ENCODE data around the gene TRPV2. TPM values are rescaled to one million over a fixed set of nuclear protein-coding genes. Genes with fewer than 3 reads are reported as not detected.

TRPV2 gene
- total and polyA plus RNA-seq, 4 donors: 2.9 to 9.3 (median 4.6) TPM

DNA sequence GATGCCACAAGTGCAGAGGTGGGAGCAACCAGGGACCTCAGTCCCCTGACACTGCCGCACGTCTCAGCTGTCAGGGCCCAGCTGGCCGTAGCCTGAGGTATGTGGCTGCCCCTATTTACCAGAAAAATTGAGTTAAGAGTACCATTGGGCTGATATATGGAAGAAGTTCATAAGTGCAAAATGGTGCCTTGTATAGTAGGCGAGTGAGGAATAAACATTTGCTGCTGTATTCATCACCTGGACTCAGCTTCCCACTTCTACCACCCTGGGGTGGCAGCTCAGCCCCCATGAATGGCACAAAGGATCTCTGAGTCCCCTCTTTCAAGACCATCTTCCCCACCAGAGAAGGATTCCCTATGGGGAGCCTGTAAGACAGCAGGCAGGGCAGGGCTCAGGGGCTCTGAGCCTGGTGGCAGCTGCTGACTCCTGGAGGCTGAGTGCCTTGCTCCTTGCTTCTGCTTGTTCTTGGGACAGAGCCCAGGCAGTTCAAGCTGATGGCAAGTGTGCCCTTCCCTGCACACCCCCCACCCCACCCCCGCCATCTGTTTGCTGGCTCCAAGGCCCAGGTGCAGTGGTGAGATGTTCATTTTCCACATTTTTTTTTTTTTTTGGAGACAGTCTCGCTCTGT is 29.0 kb downstream of the TRPV2 start:
- TF ChIP-seq RAD21 (IDR thresholded peaks at IDR 0.05) (no peak), GABPA (IDR thresholded peaks at IDR 0.05 in 1 of 2, conservative IDR thresholded peaks at IDR 0.05 in 1 of 2) (no peak), EGR1 (IDR thresholded peaks at IDR 0.05; ENCODE audit: low read depth in 2 of 2) (no peak), HNF4G (IDR thresholded peaks at IDR 0.05) (no peak), NR2F2 (IDR thresholded peaks at IDR 0.05) (no peak), YY1 (IDR thresholded peaks at IDR 0.05) (no peak)
- TF ChIP-seq, protein P1, sequence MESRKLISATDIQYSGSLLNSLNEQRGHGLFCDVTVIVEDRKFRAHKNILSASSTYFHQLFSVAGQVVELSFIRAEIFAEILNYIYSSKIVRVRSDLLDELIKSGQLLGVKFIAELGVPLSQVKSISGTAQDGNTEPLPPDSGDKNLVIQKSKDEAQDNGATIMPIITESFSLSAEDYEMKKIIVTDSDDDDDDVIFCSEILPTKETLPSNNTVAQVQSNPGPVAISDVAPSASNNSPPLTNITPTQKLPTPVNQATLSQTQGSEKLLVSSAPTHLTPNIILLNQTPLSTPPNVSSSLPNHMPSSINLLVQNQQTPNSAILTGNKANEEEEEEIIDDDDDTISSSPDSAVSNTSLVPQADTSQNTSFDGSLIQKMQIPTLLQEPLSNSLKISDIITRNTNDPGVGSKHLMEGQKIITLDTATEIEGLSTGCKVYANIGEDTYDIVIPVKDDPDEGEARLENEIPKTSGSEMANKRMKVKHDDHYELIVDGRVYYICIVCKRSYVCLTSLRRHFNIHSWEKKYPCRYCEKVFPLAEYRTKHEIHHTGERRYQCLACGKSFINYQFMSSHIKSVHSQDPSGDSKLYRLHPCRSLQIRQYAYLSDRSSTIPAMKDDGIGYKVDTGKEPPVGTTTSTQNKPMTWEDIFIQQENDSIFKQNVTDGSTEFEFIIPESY (IDR thresholded peaks at IDR 0.05): no peak
- TF ChIP-seq, protein P2, sequence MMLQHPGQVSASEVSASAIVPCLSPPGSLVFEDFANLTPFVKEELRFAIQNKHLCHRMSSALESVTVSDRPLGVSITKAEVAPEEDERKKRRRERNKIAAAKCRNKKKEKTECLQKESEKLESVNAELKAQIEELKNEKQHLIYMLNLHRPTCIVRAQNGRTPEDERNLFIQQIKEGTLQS (IDR thresholded peaks at IDR 0.05): no peak
- TF ChIP-seq, protein P3, sequence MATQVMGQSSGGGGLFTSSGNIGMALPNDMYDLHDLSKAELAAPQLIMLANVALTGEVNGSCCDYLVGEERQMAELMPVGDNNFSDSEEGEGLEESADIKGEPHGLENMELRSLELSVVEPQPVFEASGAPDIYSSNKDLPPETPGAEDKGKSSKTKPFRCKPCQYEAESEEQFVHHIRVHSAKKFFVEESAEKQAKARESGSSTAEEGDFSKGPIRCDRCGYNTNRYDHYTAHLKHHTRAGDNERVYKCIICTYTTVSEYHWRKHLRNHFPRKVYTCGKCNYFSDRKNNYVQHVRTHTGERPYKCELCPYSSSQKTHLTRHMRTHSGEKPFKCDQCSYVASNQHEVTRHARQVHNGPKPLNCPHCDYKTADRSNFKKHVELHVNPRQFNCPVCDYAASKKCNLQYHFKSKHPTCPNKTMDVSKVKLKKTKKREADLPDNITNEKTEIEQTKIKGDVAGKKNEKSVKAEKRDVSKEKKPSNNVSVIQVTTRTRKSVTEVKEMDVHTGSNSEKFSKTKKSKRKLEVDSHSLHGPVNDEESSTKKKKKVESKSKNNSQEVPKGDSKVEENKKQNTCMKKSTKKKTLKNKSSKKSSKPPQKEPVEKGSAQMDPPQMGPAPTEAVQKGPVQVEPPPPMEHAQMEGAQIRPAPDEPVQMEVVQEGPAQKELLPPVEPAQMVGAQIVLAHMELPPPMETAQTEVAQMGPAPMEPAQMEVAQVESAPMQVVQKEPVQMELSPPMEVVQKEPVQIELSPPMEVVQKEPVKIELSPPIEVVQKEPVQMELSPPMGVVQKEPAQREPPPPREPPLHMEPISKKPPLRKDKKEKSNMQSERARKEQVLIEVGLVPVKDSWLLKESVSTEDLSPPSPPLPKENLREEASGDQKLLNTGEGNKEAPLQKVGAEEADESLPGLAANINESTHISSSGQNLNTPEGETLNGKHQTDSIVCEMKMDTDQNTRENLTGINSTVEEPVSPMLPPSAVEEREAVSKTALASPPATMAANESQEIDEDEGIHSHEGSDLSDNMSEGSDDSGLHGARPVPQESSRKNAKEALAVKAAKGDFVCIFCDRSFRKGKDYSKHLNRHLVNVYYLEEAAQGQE (IDR thresholded peaks at IDR 0.05): no peak
- Histone ChIP-seq H3K9ac (ENCODE audit: low read depth in 1 of 2, low read length in 2 of 2) (no peak overlapping the region), H3K4me1 (ENCODE audit: control insufficient read depth in 4 of 4, insufficient read depth in 4 of 4, low read length in 3 of 4) (peaks cover 10 to 41% (median 33%) of the 10 kb centered on the region in 4 donors), H3K27ac (ENCODE audit: low read depth in 1 of 2, low read length in 2 of 2) (no peak overlapping the region), H3K36me3 (ENCODE audit: control insufficient read depth in 4 of 4, insufficient read depth in 3 of 4, low read depth in 1 of 4, low read length in 3 of 4) (peaks cover 8 to 58% (median 21%) of the 10 kb centered on the region in 4 donors), H3K9me3 (ENCODE audit: control insufficient read depth in 4 of 4, low read length in 3 of 4) (no peaks in the 10 kb centered on the region), H3K27me3 (ENCODE audit: control insufficient read depth in 4 of 4, insufficient read depth in 4 of 4, low read length in 3 of 4) (no peaks in the 10 kb centered on the region), H3K4me3 (ENCODE audit: low read depth in 1 of 3, low read length in 3 of 3) (no peak overlapping the region)
- WGBS: 93% methylated on average over 6 of the region's 6 CpGs
- DNase-seq (ENCODE audit: low spot score): no peak

DNA sequence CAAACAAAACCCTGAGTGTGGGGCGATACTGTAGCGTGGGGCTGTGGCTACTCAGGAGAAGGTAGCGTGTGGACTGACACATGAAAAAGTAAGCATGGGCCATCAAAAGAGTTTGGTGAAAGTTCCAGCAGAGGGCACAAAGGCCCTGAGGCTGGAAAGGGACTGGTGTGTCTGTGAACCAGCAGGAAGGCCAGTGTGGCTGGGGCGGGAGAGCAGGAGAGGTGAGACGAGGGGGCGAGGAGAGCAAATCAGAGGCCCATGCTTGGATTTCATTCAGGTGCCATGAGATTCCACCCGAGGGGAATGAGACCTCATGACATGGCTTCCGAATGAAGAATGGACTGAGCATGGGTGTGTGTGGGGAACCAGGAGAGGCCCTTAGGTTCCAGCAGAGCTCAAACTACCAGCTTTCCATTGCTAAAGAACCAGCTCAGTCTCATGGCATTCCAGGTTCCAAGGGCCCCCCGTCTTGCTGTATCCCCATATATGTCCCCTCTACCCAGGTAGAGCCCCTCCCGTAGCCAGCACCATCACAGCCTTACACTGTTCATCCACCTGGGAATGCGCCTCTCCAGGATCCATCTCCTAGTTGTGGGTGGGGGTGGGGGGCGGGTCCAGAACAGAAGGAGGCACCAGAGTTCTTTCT is 31.1 kb downstream of the TRPV2 start:
- H3K27ac ChIP-seq (ENCODE audit: low read depth in 1 of 2, low read length in 2 of 2): no peak overlapping the region
- TF ChIP-seq TAF1 (conservative IDR thresholded peaks at IDR 0.05): no peak
- TF ChIP-seq FOXA1 (IDR thresholded peaks at IDR 0.05): no peak
- no peak for TF ChIP-seq SP1 (IDR thresholded peaks at IDR 0.05)
- no peak for TF ChIP-seq JUND (IDR thresholded peaks at IDR 0.05)
- no peak for TF ChIP-seq GABPA (IDR thresholded peaks at IDR 0.05 in 1 of 2, conservative IDR thresholded peaks at IDR 0.05 in 1 of 2)
- no peak for TF ChIP-seq NR2F2 (IDR thresholded peaks at IDR 0.05)
- no peak for TF ChIP-seq EGR1 (IDR thresholded peaks at IDR 0.05; ENCODE audit: low read depth in 2 of 2)
- TF ChIP-seq, protein P4, sequence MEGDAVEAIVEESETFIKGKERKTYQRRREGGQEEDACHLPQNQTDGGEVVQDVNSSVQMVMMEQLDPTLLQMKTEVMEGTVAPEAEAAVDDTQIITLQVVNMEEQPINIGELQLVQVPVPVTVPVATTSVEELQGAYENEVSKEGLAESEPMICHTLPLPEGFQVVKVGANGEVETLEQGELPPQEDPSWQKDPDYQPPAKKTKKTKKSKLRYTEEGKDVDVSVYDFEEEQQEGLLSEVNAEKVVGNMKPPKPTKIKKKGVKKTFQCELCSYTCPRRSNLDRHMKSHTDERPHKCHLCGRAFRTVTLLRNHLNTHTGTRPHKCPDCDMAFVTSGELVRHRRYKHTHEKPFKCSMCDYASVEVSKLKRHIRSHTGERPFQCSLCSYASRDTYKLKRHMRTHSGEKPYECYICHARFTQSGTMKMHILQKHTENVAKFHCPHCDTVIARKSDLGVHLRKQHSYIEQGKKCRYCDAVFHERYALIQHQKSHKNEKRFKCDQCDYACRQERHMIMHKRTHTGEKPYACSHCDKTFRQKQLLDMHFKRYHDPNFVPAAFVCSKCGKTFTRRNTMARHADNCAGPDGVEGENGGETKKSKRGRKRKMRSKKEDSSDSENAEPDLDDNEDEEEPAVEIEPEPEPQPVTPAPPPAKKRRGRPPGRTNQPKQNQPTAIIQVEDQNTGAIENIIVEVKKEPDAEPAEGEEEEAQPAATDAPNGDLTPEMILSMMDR (IDR thresholded peaks at IDR 0.05; ENCODE audit: low read depth, low read length, missing input control): no peak
- no peak for TF ChIP-seq HNF4G (IDR thresholded peaks at IDR 0.05)
- TF ChIP-seq, protein P2 (IDR thresholded peaks at IDR 0.05): no peak
- TF ChIP-seq RAD21 (IDR thresholded peaks at IDR 0.05): no peak
- TF ChIP-seq YY1 (IDR thresholded peaks at IDR 0.05): no peak
- no peak overlapping the region for H3K9ac ChIP-seq (ENCODE audit: low read depth in 1 of 2, low read length in 2 of 2)
- 93% methylated on average over 12 of the region's 12 CpGs for WGBS
- DNase-seq (ENCODE audit: low spot score): no peak
- peaks cover 7 to 29% (median 19%) of the 10 kb centered on the region in 4 donors for H3K4me1 ChIP-seq (ENCODE audit: control insufficient read depth in 4 of 4, insufficient read depth in 4 of 4, low read length in 3 of 4)
- no peaks in the 10 kb centered on the region for H3K9me3 ChIP-seq (ENCODE audit: control insufficient read depth in 4 of 4, low read length in 3 of 4)
- H3K27me3 ChIP-seq (ENCODE audit: control insufficient read depth in 4 of 4, insufficient read depth in 4 of 4, low read length in 3 of 4): no peaks in the 10 kb centered on the region
- peaks cover 8 to 50% (median 17%) of the 10 kb centered on the region in 4 donors for H3K36me3 ChIP-seq (ENCODE audit: control insufficient read depth in 4 of 4, insufficient read depth in 3 of 4, low read depth in 1 of 4, low read length in 3 of 4)
- H3K4me3 ChIP-seq (ENCODE audit: low read depth in 1 of 3, low read length in 3 of 3): no peak overlapping the region
